Measurements from ENCODE around the gene ADAMTS15. TPM values are rescaled to one million over a fixed set of nuclear protein-coding genes. Genes with fewer than 3 reads are reported as not detected.

Gene ADAMTS15
- total RNA-seq, 2 experiments from 2014 or later, result not detected

GRCh38 chr11:130459521-130459920, 11.1 kb downstream of the ADAMTS15 start:
- no peaks in the 10 kb centered on the region for H4K20me1 ChIP-seq (ENCODE audit: insufficient read depth, low read length)
- ChIA-PET CTCF (ENCODE audit: unreplicated experiment) (no interaction called here), POLR2A (no interaction called here)
- no peak overlapping the region for H2AFZ ChIP-seq (ENCODE audit: low read length)
- BruUV-seq (replicated peaks), result no TSS peak
- no peaks in the 10 kb centered on the region for H3K4me1 ChIP-seq (ENCODE audit: insufficient read depth, low read length, poor library complexity, severe bottlenecking)
- no peaks in the 10 kb centered on the region for H3K9me2 ChIP-seq (ENCODE audit: insufficient read depth, low read length)
- no peaks in the 10 kb centered on the region for H3K9me3 ChIP-seq (ENCODE audit: low read length)
- DNase-seq (ENCODE audit: low spot score), result no peak
- no peak overlapping the region for H3K27ac ChIP-seq (ENCODE audit: low read depth, low read length, poor library complexity, severe bottlenecking)
- no peaks in the 10 kb centered on the region for H3K79me2 ChIP-seq (ENCODE audit: insufficient read depth, low read depth, low read length)
- no peak overlapping the region for H3K4me3 ChIP-seq (ENCODE audit: low read depth, low read length, poor library complexity, severe bottlenecking)
- no peaks in the 10 kb centered on the region for H3K36me3 ChIP-seq (ENCODE audit: insufficient read depth, low read length)
- intact Hi-C loops (cut with micrococcal nuclease; ENCODE audit: unreplicated experiment), result no loop called here
- no peak for TF ChIP-seq EZH2phosphoT487 (IDR thresholded peaks at IDR 0.05; ENCODE audit: borderline replicate concordance, low read depth, low read length)
- no peak for TF ChIP-seq CTCF (conservative IDR thresholded peaks at IDR 0.05; ENCODE audit: low read length)
- H3K4me2 ChIP-seq (ENCODE audit: low read length), result no peak overlapping the region

GRCh38 chr11:130462101-130462885, 13.8 kb downstream of the ADAMTS15 start:
- Histone ChIP-seq H3K9me2 (ENCODE audit: insufficient read depth, low read length) (no peaks in the 10 kb centered on the region), H4K20me1 (ENCODE audit: insufficient read depth, low read length) (no peaks in the 10 kb centered on the region), H3K4me3 (ENCODE audit: low read depth, low read length, poor library complexity, severe bottlenecking) (no peak overlapping the region), H3K36me3 (ENCODE audit: insufficient read depth, low read length) (no peaks in the 10 kb centered on the region), H3K4me1 (ENCODE audit: insufficient read depth, low read length, poor library complexity, severe bottlenecking) (no peaks in the 10 kb centered on the region), H3K9me3 (ENCODE audit: low read length) (no peaks in the 10 kb centered on the region), H3K79me2 (ENCODE audit: insufficient read depth, low read depth, low read length) (no peaks in the 10 kb centered on the region), H3K4me2 (ENCODE audit: low read length) (no peak overlapping the region), H2AFZ (ENCODE audit: low read length) (no peak overlapping the region), H3K27ac (ENCODE audit: low read depth, low read length, poor library complexity, severe bottlenecking) (no peak overlapping the region)
- no peak for TF ChIP-seq CTCF (conservative IDR thresholded peaks at IDR 0.05; ENCODE audit: low read length)
- no peak for TF ChIP-seq EZH2phosphoT487 (IDR thresholded peaks at IDR 0.05; ENCODE audit: borderline replicate concordance, low read depth, low read length)
- ChIA-PET POLR2A (interaction anchor here (0.5 kb wide), 1 partner anchor 131 kb away, joined by 3 read pairs; no protein-coding TSS in a partner anchor), CTCF (ENCODE audit: unreplicated experiment) (no interaction called here)
- DNase-seq (ENCODE audit: low spot score), result no peak
- BruUV-seq (replicated peaks), result no TSS peak
- intact Hi-C loops (cut with micrococcal nuclease; ENCODE audit: unreplicated experiment), result no loop called here

GRCh38 chr11:130462931-130463330, 14.5 kb downstream of the ADAMTS15 start:
- Histone ChIP-seq H3K9me2 (ENCODE audit: insufficient read depth, low read length) (no peaks in the 10 kb centered on the region), H3K27ac (ENCODE audit: low read depth, low read length, poor library complexity, severe bottlenecking) (no peak overlapping the region), H3K36me3 (ENCODE audit: insufficient read depth, low read length) (no peaks in the 10 kb centered on the region), H3K79me2 (ENCODE audit: insufficient read depth, low read depth, low read length) (no peaks in the 10 kb centered on the region), H4K20me1 (ENCODE audit: insufficient read depth, low read length) (no peaks in the 10 kb centered on the region), H2AFZ (ENCODE audit: low read length) (no peak overlapping the region), H3K4me3 (ENCODE audit: low read depth, low read length, poor library complexity, severe bottlenecking) (no peak overlapping the region), H3K9me3 (ENCODE audit: low read length) (no peaks in the 10 kb centered on the region), H3K4me1 (ENCODE audit: insufficient read depth, low read length, poor library complexity, severe bottlenecking) (no peaks in the 10 kb centered on the region), H3K4me2 (ENCODE audit: low read length) (no peak overlapping the region)
- no peak for DNase-seq (ENCODE audit: low spot score)
- ChIA-PET POLR2A (no interaction called here), CTCF (ENCODE audit: unreplicated experiment) (no interaction called here)
- TF ChIP-seq EZH2phosphoT487 (IDR thresholded peaks at IDR 0.05; ENCODE audit: borderline replicate concordance, low read depth, low read length) (no peak), CTCF (conservative IDR thresholded peaks at IDR 0.05; ENCODE audit: low read length) (no peak)
- no TSS peak for BruUV-seq (replicated peaks)
- intact Hi-C loops (cut with micrococcal nuclease; ENCODE audit: unreplicated experiment), result no loop called here
